ENCODE measurements around the gene ZDHHC12. TPM values are rescaled to one million over a fixed set of nuclear protein-coding genes. Genes with fewer than 3 reads are reported as not detected.

ZDHHC12 gene
- total and polyA plus RNA-seq, 10 of the 15 experiments (the other 5 are each of a cell fraction or from before 2014, with no cell fraction given) = 0.95 to 146 (median 49.9) TPM

GRCh38 chr9:128731093-128731492 is 7.2 kb upstream of the ZDHHC12 start:
- ChIA-PET RAD21 (ENCODE audit: unreplicated experiment) (no interaction called here), SMC1A (ENCODE audit: uncharacterized antibody, unreplicated experiment) (no interaction called here), CTCF (no interaction called here), POLR2A (no interaction called here)
- intact Hi-C loops (cut with micrococcal nuclease; ENCODE audit: unreplicated experiment) (no loop called here), in situ Hi-C loops (cut with MboI) (no loop called here)
- Histone ChIP-seq H3K4me1 (ENCODE audit: control insufficient read depth, insufficient read depth, low read length) (no peaks in the 10 kb centered on the region; the same call in 1 of the 2 replicates), H3K27me3 (replicated peaks in 1 of 2; ENCODE audit: control insufficient read depth in 2 of 2, insufficient read depth in 2 of 2, low read length in 1 of 2) (no peaks in the 10 kb centered on the region), H2AFZ (ENCODE audit: control insufficient read depth, low read depth, low read length) (no peak overlapping the region), H3K9me3 (replicated peaks; ENCODE audit: control insufficient read depth, insufficient read depth, low read length) (no peaks in the 10 kb centered on the region), H3K27ac (ENCODE audit: control insufficient read depth, insufficient read depth) (no peak overlapping the region), H3K36me3 (ENCODE audit: control insufficient read depth in 2 of 2, insufficient read depth in 2 of 2, low read length in 1 of 2) (no peaks in the 10 kb centered on the region; a peak in 3 of 4 replicates), H3K9ac (ENCODE audit: control insufficient read depth, insufficient read depth, low read length) (no peak overlapping the region), H4K20me1 (ENCODE audit: control insufficient read depth, insufficient read depth) (no peaks in the 10 kb centered on the region), H3K4me3 (no peak overlapping the region), H3K4me2 (ENCODE audit: control insufficient read depth, insufficient read depth) (no peak overlapping the region), H3K79me2 (ENCODE audit: control insufficient read depth, insufficient read depth, low read length) (no peaks in the 10 kb centered on the region; the same call in 1 of the 2 replicates)
- BruUV-seq (replicated peaks) = no TSS peak
- ATAC-seq = no peak
- TF ChIP-seq IKZF2 (IDR thresholded peaks at IDR 0.05) (no peak), RELA (IDR thresholded peaks at IDR 0.05; ENCODE audit: borderline replicate concordance, partially characterized antibody) (no peak), IKZF1 (conservative IDR thresholded peaks at IDR 0.05) (no peak), RAD21 (IDR thresholded peaks at IDR 0.05; ENCODE audit: insufficient read depth, low read depth, low read length) (no peak), JUND (IDR thresholded peaks at IDR 0.05; ENCODE audit: low read depth, low read length) (no peak), ZNF24 (IDR thresholded peaks at IDR 0.05) (no peak), SRF (IDR thresholded peaks at IDR 0.05; ENCODE audit: low read depth in 2 of 2, low read length in 2 of 2) (no peak), ZZZ3 (IDR thresholded peaks at IDR 0.05; ENCODE audit: control insufficient read depth, insufficient read length, low read depth) (no peak), BMI1 (IDR thresholded peaks at IDR 0.05; ENCODE audit: borderline replicate concordance) (no peak), REST (IDR thresholded peaks at IDR 0.05; ENCODE audit: low read depth, low read length) (no peak), ZNF687 (IDR thresholded peaks at IDR 0.05) (no peak), HDAC2 (IDR thresholded peaks at IDR 0.05) (no peak), POU2F2 (IDR thresholded peaks at IDR 0.05; ENCODE audit: borderline replicate concordance, low read depth, low read length) (no peak), RB1 (IDR thresholded peaks at IDR 0.05; ENCODE audit: borderline replicate concordance) (no peak), FOXM1 (IDR thresholded peaks at IDR 0.05; ENCODE audit: low read depth, low read length) (no peak), ATF3 (IDR thresholded peaks at IDR 0.05; ENCODE audit: borderline replicate concordance, extremely low read depth, low read depth, low read length) (no peak), ELK1 (IDR thresholded peaks at IDR 0.05; ENCODE audit: low read depth, low read length) (no peak)
- DNase-seq (ENCODE audit: low read depth, low spot score) = no peak
- WGBS (ENCODE audit: insufficient coverage, insufficient replicate concordance, low lambda C conversion rate, missing lambda C conversion rate) = 85% methylated on average over 13 of the region's 13 CpGs
- FAIRE-seq = no peak
